GDM1 (cell line): ENCODE data around the gene SNRNP48.
A peak's percentile ranks its signal among the peaks of the same experiment; 100 is the strongest.

Experiments used
- DNase-seq: peaks from one replicate; lab custom pipeline; 2025; lab: John Stamatoyannopoulos, UW

Gene SNRNP48

DNA sequence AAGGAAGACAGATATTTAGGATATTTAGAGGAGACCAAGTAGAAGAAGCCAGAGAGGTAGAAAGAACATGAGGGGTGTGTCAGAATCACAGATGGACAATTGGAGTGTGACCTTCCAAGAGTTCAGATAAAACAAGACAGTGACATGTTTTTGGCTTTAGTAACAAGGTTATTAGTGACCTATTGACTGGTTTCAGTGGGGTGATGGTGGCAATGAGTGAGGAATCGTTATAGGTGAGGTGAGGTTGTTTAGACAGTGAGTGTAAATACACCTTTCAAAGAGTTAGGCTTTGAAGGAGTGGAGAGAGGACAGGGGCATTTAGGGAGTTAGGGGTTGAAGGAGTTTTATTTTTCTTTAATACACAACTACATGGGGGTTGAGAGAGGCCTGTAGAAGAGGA, 3.2 kb downstream of the SNRNP48 start:
- no peak for DNase-seq

DNA sequence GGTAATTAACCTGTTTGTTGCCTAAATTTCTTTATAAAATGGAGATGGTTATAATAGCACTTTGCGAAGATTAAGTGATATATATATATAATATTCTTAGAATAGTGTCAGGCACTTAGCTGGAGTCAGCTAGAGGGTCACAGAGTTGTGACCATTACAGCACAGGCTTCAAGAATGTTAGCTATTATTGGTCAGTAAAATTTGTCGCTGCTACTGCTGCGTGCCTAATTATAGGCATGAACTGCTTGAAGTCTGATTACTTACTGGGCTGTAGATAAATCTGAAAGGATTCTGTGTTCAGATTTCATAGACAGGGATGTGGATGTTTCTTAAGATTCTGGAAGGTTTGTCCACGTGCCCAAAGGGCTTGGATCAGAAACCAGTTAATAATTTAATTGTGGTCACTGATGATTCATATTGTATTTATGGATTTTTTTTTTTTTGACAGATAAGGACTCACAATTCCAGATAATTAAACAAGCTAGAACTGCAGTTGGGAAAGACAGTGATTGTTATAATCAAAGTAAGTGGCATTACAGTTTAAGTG, 4.7 kb downstream of the SNRNP48 start:
- no peak for DNase-seq

DNA sequence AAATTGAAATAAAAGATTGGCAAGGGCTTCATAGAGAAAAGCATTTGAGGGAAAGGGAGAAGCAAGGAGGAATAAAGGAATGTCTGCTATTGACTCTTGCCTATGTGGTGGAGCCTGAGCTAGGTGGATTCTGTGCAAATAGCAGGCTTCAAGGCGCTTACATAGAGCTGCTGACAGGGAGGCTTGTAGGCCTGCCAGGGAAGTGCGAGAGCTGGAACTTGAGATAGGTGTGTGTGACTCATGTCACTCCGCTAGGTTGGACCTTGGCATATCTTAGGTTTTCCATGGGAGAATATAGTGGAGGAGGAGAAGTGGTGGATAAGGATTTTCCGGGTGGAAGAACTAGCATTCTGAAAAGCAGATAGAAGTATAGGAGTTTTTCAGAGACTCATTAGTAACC, 14.0 kb downstream of the SNRNP48 start:
- DNase-seq, result no peak

DNA sequence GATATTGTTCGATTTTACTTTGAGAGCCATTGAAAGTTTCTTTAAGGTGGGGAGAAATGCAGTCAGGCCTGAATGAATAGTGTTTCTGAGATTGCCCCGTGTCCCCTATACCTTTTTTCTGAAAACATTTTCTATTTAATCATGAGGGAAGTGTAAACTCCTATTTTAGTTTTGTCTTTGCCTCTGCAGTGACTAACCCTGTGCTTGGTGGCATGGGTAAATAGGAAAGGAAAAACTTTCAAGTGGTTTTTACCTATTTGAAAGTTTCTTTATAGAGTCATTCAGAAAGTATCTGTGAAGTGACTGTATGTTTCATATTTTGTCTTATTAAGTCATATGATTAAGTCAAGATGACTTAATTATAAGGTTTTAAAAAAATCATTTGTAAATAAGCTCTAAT, 14.5 kb downstream of the SNRNP48 start:
- DNase-seq, result no peak

DNA sequence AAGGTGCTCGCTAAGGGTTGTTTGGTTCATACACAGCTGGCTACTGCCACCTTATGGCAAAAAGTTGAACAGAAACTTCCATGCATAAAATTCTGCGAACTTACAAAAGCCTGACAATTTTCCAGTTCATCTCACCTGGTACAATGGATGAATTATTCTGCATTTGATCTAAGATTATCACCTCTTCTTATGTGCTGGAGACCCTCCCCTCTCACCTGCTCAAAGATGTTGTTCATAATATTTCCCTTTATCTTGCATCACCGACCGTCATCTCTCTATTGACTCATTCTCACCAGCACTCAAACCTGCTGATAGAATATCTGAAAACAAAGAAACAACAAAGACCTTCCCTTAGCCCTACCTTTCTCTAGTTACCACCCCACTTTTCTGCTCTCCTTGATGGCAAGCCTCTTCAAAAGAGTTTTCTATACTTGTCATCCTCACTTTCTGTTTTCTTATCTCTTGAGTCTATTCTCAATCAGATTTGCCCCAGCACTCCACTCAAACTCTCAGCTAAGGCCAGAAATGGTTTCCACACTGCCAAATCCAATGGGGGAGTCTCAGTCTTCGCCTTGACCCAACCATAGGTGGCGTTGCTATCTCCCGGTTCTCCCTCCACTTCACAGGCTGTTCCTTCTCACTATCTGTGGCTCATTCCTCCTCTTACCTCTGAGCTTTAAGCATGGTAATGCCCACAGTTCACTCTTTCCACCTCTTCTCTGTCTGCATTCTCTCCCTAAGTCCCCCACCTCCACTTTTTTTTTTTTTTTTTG, 25.8 kb downstream of the SNRNP48 start:
- no peak for DNase-seq

DNA sequence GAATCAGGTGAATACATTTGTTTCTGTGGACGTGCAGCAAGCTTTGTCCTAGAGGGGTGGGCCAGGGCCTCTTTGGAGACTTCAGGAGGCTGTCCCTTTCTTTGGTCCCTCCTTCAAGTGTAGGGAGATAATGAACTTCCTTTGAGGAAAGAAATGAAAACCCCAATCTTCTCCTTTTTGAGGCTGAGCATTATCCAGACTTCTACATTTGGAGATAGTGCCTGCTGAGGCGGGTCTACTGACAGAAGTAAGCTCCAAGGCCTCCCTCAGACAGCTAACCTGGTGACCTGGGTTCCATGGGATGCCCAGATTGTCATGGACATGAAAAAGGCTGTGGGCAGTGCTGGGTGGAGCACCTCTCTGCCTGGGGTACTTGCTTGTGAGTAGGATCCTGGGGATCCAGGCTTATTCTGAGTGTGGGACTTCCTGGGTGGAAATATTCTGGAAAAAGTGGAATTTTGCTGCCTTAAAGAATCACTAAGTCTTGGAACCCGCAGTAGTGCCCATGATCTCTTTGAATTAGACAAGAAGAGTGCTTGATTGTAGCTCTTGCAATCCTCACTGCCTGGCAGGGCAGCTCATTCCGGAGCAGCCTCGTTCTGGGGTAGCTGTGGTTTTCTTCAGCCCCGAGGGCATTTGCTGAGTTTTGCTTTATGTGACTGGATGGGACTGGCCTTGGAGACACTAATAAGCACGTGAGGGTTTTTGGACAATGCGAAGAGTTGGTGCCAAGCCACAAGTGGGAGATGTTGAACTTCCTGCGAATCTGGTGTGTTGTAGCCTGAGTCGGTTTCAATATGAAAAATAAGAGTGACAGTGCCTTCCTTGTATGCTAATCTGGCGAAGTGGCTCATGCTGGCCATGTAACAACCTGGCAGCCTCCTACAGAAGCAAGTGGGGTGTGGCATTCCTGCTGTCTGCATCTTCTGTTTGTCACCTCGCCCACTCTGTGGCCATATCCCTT, 28.1 kb downstream of the SNRNP48 start:
- DNase-seq, result peak; percentile 22

DNA sequence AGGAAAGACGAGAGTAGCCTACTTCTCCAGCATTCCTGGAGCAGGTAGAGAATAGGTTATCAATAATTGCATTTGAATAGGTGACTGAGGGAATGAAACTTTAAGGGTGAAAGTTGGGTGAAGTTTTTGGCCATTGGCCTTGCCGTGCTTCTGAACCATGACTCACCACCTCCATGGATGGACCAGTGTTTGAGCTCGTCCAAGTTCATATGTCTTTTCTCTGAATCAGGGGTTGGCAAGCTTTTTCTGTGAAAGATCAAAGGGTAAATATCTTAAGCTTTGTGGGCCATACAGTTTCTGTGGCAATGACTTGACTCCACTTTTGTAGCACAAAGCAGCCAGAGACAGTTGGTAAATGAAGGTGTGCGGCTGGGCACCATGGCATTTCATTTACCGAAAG, 31.8 kb downstream of the SNRNP48 start:
- no peak for DNase-seq

DNA sequence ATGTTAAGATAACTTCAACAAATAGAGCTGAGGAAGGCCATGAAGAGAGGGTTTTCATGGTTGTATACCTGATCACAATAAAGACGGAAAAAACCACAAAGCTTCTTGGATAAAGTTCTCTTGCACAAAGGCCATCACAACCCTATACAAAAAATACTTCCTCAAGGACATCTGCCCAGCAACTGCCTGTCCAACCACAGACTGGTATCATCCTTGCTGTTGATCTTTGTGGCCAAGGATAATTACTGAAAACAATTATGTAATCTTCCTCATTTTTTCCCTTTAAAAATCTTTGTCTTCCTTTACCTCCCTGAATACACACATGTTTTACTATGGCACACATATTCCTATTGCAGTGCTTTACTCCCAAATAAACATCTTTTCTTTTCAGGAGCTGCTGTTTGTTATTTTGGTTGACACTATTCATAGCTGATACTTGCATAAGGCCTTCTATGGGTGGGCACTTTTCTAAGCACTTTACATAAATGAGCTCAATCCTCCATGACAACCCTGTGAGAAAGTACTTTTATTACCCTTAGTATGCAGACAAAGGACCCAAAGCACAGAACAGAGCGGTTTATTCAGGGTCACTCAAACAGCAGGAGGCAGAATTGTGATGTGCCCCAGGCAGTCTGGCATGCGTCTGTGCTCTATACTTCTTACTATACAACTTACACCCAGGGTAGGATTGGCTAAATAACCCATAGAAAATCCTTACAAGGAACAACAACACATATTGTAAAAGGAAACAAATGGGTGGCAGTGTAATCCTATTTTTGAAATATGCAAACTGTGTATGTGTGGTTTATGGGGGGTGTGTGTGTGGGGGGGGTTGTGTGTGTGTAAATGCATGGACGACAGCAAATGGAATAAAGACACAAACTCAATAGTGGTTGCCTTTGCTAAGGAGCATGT, 35.1 kb downstream of the SNRNP48 start:
- no peak for DNase-seq

DNA sequence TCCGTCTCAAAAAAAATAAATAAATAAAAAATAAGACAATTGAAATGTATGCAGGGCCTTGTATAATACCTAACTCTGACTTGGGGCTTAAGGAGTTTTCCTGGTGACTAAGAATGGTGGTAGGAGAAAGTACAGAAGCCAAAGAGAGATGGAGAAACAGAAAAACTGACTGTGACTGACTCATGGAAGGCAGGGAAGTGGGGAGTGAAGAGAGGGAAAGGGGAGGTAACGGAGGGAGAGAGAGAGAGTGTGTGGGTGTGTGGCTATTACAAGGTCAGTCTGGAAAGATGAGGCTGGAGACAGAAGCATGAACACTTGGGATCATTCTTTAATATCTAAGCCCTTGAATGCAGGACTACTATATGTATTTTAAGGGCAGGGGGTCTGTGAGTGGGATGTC, 38.5 kb downstream of the SNRNP48 start:
- DNase-seq, result no peak

DNA sequence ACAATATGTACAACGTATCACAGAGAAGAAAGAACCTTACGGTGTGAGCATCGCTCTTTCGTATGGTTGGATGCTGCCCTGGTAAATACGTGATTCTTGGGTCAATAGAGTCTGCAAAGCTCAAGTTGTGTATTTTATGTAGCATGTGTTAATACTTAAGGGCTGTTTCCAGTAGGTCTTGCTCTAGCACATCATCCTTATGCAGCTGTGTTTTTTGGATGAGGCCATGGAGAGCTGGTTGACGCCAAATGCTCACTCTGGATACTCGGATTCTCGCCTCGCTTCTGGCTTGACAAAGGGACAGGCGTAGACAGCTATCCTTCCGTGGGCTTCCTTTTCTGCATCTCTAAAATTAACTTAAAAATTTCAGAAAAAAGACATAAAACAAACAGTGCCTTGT, 38.9 kb downstream of the SNRNP48 start:
- DNase-seq, result no peak

DNA sequence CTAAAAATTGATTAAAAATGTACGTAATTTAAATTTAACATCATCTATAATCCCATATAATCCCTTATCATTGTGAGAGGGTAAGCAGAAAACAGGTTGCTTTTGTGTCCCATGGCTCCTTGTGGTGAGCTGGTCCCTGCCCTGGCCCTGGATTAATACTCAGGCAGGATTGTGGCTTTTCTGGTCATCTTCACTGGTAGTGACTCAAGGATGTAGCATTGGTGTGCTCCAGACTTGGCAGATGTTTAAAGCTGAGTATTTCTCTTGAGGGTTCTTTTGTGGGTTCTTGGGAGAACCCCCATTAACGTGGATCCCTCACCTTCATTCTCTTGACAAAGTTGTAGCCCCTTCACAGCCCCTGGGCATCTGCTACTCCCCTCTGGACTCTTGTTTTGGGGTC, 39.3 kb downstream of the SNRNP48 start:
- no peak for DNase-seq

DNA sequence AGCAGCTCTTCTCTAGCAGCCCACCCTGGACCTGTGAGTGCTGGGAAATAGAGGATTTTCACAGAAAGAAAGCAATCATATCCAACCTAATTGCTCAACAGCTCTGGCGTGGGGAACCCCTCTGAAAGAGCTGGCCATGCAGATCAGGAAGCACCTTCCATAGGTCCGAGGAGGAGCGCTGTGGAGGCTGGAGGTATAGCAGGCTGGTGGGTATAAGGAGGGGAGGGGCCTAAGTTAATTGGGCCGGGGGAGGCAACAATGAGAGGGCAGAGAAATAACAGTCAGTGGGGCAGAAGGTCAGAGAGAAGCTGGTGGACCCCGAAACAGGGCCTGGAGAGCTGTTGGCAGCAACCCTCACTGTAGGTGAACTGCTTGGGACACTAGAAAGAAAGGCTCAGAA, 40.8 kb downstream of the SNRNP48 start:
- DNase-seq, result no peak

DNA sequence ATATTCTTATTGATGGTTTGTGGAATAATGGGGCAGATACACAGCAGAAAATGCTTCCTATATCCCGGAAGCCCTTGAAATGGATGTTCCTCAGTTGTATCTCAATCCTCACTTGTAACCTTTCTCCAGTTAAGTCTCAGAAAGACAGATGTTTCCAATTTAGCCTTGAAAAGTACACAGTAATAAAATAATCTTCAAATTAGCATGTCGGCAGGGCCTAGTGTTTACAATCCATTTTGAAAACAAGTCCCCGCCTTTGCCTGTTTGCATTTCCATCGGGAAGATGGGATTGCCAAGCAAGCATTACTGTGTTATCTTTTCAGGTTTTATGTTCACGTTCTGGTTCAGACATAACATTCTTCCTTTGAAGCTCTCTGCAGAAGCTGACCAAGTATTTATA, 41.5 kb downstream of the SNRNP48 start:
- DNase-seq, result no peak

DNA sequence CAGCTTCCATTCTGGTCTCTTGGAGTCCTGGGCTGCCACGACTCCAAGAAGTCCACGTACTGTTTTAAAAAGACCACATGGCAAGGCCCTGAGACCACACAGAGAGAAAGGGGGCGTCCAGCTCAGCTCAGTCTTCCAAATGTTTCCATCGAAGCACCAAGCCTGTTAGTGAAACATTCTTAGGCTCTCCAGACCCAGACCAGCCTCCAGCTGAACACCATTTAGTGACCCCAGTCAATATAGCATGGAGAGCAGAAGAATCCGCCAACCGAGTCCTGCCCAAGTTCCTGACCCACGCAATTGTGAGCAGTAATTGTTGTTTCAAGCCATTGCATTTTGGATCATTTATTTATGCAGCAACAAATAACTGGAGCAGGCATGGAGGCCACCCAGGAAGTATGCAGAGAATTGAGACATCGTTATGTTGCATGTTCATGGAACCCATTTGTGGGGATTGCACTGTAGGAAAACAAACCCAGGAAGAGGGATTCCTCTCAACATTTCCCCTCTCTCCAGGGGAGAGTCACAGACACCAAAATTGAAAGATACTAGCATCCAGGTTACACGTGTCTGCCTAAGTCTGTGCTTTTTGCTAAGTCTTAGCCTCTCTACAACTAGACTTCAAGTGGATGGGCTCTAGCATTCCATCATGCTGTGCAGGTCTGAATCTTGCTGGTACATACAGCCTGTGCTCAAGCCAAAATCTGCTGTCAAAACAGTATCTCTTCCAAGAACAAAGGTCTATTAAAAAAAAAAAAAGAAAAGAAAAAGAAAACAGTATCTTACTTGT, 42.7 kb downstream of the SNRNP48 start:
- no peak for DNase-seq

DNA sequence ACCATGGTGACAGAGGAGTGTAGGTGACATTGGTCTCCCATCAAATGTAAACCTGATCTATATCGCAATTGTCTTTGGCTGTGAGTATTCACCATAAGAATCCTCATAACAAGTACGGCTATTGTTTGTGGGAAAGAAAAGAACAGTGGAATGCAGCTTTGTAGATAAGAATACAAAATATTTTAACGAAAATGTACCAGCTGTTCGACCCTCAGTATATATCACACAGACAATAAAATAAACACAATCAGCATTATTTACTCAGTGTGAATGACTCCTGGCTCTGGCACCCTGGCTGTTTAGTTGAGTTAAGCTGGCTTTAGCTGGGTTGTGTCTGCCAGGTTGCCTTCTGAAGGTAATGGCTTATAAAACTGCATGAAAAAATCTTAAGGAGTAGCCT, 43.4 kb downstream of the SNRNP48 start:
- DNase-seq, result no peak

DNA sequence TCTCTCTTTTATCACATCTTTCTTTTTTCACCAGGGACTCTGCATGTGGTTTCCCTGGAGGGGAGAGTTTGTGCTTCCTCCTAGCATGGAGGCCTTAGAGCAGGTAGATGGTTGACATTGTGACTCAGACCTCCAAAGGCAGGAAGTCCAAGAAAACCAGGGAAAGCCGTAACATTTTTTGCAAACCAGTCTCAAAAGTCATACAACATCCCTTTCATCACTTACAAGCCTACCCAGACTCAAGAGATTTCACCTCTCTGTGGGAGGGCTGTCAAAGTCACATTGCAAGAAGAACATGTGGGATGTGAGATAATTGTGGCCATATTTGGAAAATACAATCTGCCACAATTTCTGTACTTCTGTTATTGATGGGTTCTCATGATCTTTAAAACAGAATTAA, 46.2 kb downstream of the SNRNP48 start:
- DNase-seq, result no peak

DNA sequence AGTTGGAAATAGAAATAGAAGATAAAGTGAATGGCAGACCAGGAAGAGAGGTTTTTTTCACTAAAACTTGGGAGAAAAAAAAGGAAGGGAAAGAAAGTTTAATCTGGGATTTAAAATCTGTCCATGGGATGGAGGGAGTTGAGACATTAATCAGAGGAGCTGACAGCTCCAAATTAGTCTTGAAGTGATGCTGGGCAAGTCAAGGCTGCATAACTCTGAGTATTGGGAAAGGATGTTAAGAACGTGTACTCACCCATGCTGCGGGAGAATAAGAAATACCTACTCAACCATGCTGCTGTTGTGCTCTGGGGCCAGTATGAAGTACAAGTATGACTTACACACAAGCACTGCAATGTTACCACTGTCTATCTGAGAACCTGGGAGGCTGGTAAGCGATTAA, 47.5 kb downstream of the SNRNP48 start:
- DNase-seq, result no peak

DNA sequence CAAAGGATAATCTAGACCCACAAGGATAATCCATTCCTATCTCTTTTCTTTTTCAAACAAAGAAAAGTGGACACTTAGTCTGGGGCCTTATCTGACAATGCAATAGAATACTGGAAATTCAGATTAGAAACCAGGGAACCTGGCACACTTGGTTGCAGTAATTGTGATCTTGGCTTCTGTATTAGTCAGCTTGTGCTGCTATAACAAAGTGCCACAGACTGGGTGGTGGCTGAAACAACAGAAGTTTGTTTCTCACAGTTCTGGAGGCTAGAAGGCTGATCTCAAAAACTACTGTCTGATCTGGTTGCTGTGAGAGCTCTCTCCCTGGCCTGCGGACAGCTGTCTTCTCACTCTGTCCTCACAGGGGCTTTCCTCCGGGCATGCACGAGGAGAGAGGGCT, 49.4 kb downstream of the SNRNP48 start:
- DNase-seq, result no peak

DNA sequence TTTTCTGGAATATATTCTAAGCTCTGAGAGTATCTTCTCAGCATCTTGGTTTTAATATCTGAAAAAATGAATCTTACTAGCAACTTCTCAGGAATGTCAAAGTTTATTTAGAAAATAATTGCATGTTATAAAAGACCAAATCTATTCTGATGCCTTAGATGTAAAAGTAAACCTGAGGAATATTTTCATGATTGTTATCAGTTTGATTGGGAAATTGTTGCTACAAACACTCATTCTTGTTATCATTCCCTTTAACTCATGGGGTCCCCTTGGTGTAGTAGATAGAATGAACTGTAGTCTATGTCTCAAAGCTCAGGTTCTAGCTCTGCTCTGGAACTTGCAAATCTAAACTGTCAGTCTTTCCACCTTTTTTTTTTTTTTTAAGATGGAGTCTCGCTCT, 50.0 kb downstream of the SNRNP48 start:
- DNase-seq, result no peak

DNA sequence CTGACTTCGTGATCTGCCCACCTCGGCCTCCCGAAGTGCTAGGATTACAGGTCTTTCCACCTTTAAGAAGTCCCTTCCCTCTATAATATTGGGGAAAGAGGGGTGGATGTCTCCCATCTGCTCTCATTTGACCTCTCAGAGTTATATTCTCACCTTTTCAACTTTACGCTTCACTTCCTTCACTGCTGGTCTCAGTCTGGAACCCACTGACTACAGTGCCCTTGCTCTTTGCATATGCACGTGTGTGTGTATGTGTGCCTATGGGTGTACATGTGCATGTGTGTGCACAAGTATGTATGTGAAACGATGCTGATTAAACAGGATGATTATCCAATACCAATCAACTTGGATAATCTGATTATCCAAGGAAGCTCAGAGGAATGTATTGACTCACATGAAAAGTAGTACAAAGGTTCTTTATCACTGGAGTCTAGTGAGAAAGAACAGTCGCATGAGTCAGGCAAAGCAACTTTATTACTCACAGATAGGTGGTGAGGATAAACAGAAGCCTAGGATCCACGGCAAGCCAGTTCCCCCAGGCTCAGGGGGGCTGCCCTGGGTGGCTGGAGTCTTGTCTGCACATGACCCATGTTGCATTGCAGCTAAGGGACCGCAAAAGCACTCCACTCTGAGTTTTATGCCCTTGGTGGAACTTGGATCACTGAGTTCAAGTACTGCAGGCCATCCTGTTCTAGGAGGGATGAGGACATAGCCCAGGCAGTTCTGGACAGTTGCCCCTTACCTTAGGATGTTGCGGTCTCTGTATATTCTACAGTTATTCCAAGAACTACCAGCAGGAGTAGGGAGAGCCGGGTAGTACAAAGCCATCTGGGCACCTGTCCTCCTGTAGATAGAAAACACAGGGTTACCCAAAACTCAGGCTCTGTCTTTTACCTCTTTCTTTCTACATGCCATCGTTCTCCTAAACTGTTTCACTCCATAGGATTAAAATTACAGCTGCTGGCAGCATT, 50.9 kb downstream of the SNRNP48 start:
- no peak for DNase-seq
